Stimulated activated CD4-positive, alpha-beta T cell treated with anti-CD3 and anti-CD28 coated beads, Interleukin-2, amount 100 ng/mL, for 4 hours (primary cell): ENCODE results near the gene TCF7L1.
"Not testable (repeated sequence)": the region's sequence is repeated elsewhere in the genome, so short reads cannot be mapped to it uniquely, and the experiment has no call there.

Experiments
- DNase-seq: peaks from one replicate; pipeline ENCODE4 v3.0.0-alpha.2; 2020; ENCODE audit warnings: low read depth

The TCF7L1 gene

DNA sequence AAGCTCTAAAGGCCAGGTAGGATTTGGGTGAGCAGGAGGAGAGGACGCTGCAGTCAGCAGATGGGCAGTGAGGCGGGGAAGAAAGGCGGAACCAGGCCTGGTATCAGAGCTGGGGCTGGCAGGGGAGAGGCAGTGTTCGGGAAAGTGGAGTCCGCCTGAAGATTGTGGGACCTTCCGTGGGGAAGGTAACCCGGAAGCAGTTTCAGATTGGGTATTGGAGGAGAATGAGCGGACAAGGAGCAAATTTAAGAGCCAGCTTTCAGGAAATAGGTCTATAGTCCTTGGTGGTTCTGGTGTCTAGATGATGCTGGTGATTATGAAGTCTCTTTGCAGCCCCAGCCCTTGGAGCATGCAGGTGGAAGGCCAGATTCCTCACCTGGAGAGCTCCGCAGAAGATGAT, 51.0 kb downstream of the TCF7L1 start:
- DNase-seq: no peak

- DNase-seq: no peak
These were observed 51.8 kb downstream of the TCF7L1 start for GRCh38 chr2:85184990-85185389.

DNA sequence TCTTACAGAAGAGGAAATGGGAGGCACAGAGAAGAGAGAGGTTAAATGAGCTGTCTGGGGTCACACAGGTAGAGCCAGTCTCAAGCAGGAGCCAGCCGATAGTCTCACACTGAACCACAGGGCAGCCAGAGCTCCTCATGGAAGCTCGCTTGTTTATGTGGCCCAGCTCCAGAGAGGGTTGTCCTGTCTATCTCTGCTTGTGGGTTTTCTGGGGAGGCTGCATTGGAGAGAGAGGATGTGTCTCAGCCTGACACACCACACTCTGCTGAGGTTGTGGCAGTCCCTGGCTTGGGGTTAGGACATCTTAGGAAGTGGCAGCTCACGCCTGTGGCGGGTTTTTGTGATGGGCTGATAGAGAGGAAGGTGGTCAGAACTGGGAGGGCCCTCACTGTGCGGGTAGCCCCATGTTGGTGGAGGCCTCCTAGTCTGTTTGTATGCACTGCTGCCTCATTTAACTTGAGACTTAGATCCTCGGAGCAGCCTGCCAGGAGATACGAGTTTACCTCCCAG, 52.3 kb downstream of the TCF7L1 start:
- DNase-seq: no peak

GRCh38 chr2:85187069-85187468, 53.9 kb downstream of the TCF7L1 start:
- DNase-seq: no peak

GRCh38 chr2:85188852-85189251, 55.7 kb downstream of the TCF7L1 start:
- no peak for DNase-seq

DNA sequence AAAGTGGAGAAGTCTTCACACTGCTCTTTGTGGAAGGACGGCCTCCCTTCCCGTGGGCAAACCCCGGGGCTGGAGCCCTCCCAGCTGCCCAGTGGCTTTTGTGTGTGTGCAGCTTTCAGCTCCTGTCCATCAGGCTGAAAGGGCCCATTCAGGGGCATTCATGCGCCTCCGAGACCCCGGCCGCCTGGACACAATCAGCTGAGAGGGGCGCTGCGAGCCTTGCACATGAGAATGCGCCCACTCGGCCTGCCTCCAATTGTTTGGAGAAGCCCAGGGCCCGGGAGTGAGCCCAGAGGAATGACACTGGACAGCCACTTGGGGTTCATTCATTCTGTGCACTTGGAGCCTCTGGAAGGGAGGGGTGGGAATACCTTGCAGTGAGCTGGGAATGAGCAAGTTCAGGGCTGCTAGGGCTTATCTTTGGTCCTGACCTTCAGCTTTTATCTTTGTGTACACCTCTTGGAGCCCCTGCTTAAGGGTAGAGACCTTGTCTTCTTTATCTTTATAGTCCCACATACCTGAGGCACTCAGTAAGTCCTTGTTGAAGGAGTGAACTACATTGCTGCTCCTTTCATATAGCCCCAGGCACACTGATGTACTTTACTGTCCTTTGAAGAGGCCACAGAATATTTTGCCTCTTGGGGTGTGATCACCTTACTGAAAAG, 56.5 kb downstream of the TCF7L1 start:
- DNase-seq: no peak

- DNase-seq: no peak
These were observed 58.0 kb downstream of the TCF7L1 start for GRCh38 chr2:85191157-85191556.

DNA sequence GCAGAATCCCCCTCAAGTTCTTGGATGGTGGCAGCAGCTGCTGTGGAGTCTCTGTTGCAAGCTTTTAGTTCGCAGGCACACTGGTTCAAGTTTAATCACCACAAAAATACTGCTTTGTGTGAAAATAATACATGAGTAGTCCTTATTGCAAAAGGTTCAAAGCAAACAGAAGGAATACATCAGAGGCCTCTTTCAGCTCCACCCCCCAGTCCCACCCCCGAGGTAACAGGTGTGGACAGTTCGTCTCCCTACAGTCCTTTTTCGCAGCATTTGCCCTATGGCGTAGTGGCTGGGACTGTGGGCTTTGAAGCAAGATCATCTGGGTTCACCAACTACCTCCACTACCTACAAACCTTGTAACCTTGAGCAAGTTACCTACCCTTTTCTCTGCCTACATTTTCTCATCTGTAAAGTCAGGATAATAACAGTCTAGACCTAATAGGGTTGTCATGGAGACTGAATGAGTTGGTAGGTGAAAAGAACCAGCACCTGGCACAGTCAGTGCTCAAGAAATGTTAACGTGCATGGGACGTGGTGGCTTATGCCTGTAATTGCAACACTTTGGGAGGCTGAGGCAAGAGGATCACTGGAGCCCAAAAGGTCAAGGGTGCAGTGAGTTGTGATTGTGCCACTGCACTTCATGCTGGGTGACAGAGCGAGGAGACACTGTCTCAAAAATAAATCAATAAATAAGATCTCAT, 61.7 kb downstream of the TCF7L1 start:
- DNase-seq: no peak

GRCh38 chr2:85195956-85196355, 62.8 kb downstream of the TCF7L1 start:
- no peak for DNase-seq

DNA sequence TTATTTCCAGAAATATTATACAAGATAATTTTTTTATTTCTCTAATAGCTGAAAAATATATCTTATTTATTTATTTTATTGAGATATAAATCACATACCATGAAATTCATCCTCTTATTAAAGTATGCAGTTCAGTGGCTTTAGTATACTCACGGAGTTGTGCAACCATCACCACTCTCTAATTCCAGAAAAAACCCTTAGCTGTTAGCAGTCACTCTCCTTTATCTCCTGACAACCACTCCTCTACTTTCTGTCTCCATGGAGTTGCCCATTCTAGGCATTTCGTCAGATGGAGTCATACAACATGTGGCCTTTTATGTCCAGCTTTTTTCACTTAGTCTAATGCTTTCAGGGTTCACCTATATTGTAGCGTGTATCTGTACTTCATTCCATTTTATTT, 66.5 kb downstream of the TCF7L1 start:
- no peak for DNase-seq

GRCh38 chr2:85209887-85210286, 76.7 kb downstream of the TCF7L1 start:
- no peak for DNase-seq

GRCh38 chr2:85210511-85210910, 77.3 kb downstream of the TCF7L1 start:
- no peak for DNase-seq

- DNase-seq: not testable (repeated sequence)
These were observed 78.4 kb downstream of the TCF7L1 start for GRCh38 chr2:85211606-85212005.

GRCh38 chr2:85212841-85213240, 79.6 kb downstream of the TCF7L1 start:
- DNase-seq: no peak

DNA sequence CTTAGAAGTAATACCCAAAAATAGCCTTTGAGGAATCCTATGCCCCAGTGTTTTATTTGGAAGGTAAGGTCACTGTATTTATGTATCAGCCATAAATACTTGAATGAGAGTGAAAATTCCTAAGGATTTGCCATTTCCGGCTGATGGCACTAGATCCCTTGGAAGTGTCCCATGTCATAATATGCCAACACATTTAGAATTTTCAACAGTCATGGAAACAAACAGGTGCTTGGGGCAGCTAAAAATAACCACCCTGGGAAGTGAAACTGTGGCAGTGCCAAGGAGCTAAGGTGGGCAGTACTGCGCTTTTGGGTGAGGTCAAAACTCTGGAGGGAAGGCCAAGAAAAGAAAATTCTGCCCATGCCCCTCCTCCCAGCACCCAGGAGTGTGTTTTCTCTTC, 80.2 kb downstream of the TCF7L1 start:
- DNase-seq: no peak

- DNase-seq: no peak
These were observed 80.8 kb downstream of the TCF7L1 start for GRCh38 chr2:85213901-85214512.

- DNase-seq: no peak
These were observed 81.9 kb downstream of the TCF7L1 start for GRCh38 chr2:85215081-85215447.

- no peak for DNase-seq
These were observed 82.5 kb downstream of the TCF7L1 start for GRCh38 chr2:85215448-85216401.

DNA sequence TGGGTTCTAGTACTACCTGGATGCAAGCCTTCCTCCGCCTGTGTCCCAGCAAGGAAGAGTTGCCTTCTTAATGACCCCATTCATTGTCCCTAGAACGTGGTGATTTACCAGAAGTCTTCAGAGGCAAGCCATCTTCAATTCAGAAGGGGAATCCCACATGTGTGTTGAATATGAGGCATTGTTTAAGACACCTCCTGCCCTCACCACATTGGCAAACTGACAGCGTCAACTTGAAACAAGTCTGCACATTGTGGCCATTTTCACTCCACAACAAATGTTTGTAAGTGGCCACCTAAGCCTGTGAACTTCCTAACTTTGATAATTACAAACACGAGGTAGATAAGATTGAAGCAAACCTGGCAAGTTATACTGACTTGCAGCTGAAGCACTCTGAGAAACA, 83.7 kb downstream of the TCF7L1 start:
- DNase-seq: no peak

DNA sequence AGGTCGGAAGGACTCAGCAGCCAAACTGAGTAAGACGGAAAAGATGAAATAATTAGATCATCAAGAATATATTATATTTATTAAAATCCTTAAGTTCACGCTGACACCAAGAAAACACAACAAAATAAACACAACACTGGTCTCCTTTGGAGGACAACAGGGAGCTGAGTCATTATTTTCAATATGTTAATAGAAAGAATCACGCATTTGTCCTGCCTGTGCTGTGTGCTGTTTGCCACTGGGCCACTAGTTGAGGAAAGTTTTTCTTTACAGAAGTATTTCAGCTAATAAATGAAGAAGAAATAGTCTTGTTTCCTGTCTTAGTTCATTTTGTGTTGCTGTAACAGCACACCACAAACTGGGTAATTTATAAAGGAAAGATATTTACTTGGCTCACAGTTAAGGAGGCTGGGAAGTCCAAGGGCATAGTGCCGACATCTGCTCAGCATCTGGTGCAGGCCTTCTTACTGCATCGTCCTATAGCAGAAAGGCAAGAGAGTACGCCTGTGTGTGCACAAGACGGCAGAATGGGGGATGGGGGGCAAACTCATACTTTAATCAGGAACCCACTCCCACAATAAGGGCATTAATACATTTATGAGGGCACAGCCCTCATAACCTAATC, 88.0 kb downstream of the TCF7L1 start:
- no peak for DNase-seq

DNA sequence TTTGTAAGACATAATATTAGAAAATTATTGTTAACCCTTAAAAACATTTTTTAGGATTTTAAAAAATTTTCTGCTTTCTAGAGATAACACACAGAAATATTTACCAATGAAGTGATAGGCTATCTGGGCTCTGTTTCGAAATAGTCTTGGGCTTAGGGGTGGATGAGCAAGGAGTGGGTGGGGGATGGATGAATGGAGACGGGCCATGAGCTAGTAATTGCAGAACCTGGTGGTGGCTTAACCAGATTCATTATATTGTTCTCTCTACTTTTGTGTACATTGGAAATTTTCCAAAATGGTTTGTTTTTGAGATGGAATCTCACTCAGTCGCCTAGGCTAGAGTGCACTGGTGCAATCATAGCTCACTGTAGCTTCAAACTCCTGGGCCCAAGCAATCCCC, 89.6 kb downstream of the TCF7L1 start:
- no peak for DNase-seq

GRCh38 chr2:85226783-85227182, 93.6 kb downstream of the TCF7L1 start:
- no peak for DNase-seq
